Stomach smooth muscle (tissue), 2 donors: ENCODE measurements around the gene BRD3.

ENCODE experiments used
- H3K27ac ChIP-seq: one replicate; pipeline ENCODE4 v1.7.0; 2013; ENCODE audit warnings: mild to moderate bottlenecking, low read length, inconsistent platforms
- H3K27me3 ChIP-seq, 2 donors: one replicate each; pipeline ENCODE4 v1.7.0; 2013; ENCODE audit warnings: low read length in 2 of 2; ENCODE audit not compliant: insufficient read depth in 2 of 2, control insufficient read depth in 1 of 2
- H3K36me3 ChIP-seq, 2 donors: one replicate each; pipeline ENCODE4 v1.7.0; 2013; ENCODE audit warnings: low read length in 2 of 2; ENCODE audit not compliant: control insufficient read depth in 2 of 2, insufficient read depth in 2 of 2
- H3K4me1 ChIP-seq: one replicate; pipeline ENCODE4 v1.7.0; 2013; ENCODE audit warnings: low read length; ENCODE audit not compliant: control insufficient read depth, insufficient read depth
- H3K4me3 ChIP-seq, 2 donors: one replicate each; pipeline ENCODE4 v1.7.0; 2013; ENCODE audit warnings: low read length in 2 of 2
- H3K9ac ChIP-seq, 2 donors: one replicate each; pipeline ENCODE4 v1.7.0; 2013; ENCODE audit warnings: low read length in 2 of 2, mild to moderate bottlenecking in 1 of 2
- H3K9me3 ChIP-seq, 2 donors: one replicate each; pipeline ENCODE4 v1.7.0; 2013; ENCODE audit warnings: low read length in 2 of 2; ENCODE audit not compliant: control insufficient read depth in 2 of 2
- donor health status: healthy.
- donor health status: Pancreatic carcinoma.

The BRD3 gene

GRCh38 chr9:134066526-134066912, 1.3 kb downstream of the BRD3 start:
- Histone ChIP-seq H3K27ac (peak overlapping the region; percentile 62), H3K4me1 (peaks cover 49% of the 10 kb centered on the region)

GRCh38 chr9:134065612-134066419, 2.0 kb downstream of the BRD3 start:
- Histone ChIP-seq H3K9me3 (no peaks in the 10 kb centered on the region), H3K4me1 (peaks cover 56% of the 10 kb centered on the region), H3K36me3 (no peaks in the 10 kb centered on the region), H3K9ac (peak overlapping the region; percentile 66 to 83), H3K27ac (peak overlapping the region; percentile 62), H3K4me3 (peak overlapping the region; percentile 55 to 82), H3K27me3 (no peaks in the 10 kb centered on the region)

More at GRCh38 chr9:134066526-134066912, 1.3 kb downstream of the BRD3 start:
- no peaks in the 10 kb centered on the region for H3K9me3 ChIP-seq
- H3K9ac ChIP-seq = peak overlapping the region; percentile 66 to 83
- H3K27me3 ChIP-seq = no peaks in the 10 kb centered on the region
- no peaks in the 10 kb centered on the region for H3K36me3 ChIP-seq
- H3K4me3 ChIP-seq = peak overlapping the region; percentile 55 to 82

GRCh38 chr9:134064711-134065110, 3.1 kb downstream of the BRD3 start:
- Histone ChIP-seq H3K4me3 (no peak overlapping the region), H3K4me1 (peaks cover 61% of the 10 kb centered on the region), H3K36me3 (no peaks in the 10 kb centered on the region), H3K27ac (no peak overlapping the region), H3K9me3 (no peaks in the 10 kb centered on the region), H3K27me3 (no peaks in the 10 kb centered on the region), H3K9ac (no peak overlapping the region)

- Histone ChIP-seq H3K4me1 (peaks cover 68% of the 10 kb centered on the region), H3K27ac (no peak overlapping the region), H3K9me3 (no peaks in the 10 kb centered on the region), H3K27me3 (no peaks in the 10 kb centered on the region), H3K36me3 (no peaks in the 10 kb centered on the region), H3K9ac (peak overlapping the region in 1 of 2 donors; percentile 22), H3K4me3 (no peak overlapping the region)
Observed at GRCh38 chr9:134063571-134064450, 4.0 kb downstream of the BRD3 start.

- H3K9me3 ChIP-seq = no peaks in the 10 kb centered on the region
- no peaks in the 10 kb centered on the region for H3K27me3 ChIP-seq
- H3K9ac ChIP-seq = no peak overlapping the region
- no peak overlapping the region for H3K4me3 ChIP-seq
- H3K27ac ChIP-seq = no peak overlapping the region
- H3K36me3 ChIP-seq = no peaks in the 10 kb centered on the region
- H3K4me1 ChIP-seq = peaks cover 70% of the 10 kb centered on the region
Observed at GRCh38 chr9:134063088-134063570, 4.7 kb downstream of the BRD3 start.

- no peak overlapping the region for H3K4me3 ChIP-seq
- H3K27ac ChIP-seq = no peak overlapping the region
- H3K4me1 ChIP-seq = peaks cover 76% of the 10 kb centered on the region
Observed at GRCh38 chr9:134062461-134063087, 5.3 kb downstream of the BRD3 start.

GRCh38 chr9:134061688-134062371, 6.0 kb downstream of the BRD3 start:
- H3K27ac ChIP-seq = no peak overlapping the region
- H3K27me3 ChIP-seq = no peaks in the 10 kb centered on the region
- H3K36me3 ChIP-seq = no peaks in the 10 kb centered on the region
- peaks cover 82% of the 10 kb centered on the region for H3K4me1 ChIP-seq
- H3K4me3 ChIP-seq = no peak overlapping the region
- no peak overlapping the region for H3K9ac ChIP-seq
- no peaks in the 10 kb centered on the region for H3K9me3 ChIP-seq

More at GRCh38 chr9:134062461-134063087, 5.3 kb downstream of the BRD3 start:
- Histone ChIP-seq H3K36me3 (no peaks in the 10 kb centered on the region), H3K27me3 (no peaks in the 10 kb centered on the region), H3K9me3 (no peaks in the 10 kb centered on the region), H3K9ac (peak overlapping the region in 1 of 2 donors; percentile 29)

- H3K9ac ChIP-seq = no peak overlapping the region
- no peaks in the 10 kb centered on the region for H3K9me3 ChIP-seq
- no peaks in the 10 kb centered on the region for H3K27me3 ChIP-seq
- no peak overlapping the region for H3K4me3 ChIP-seq
- H3K27ac ChIP-seq = no peak overlapping the region
- peaks cover 82% of the 10 kb centered on the region for H3K4me1 ChIP-seq
- H3K36me3 ChIP-seq = no peaks in the 10 kb centered on the region
Observed at GRCh38 chr9:134061019-134061687, 6.7 kb downstream of the BRD3 start.

- Histone ChIP-seq H3K27ac (no peak overlapping the region), H3K27me3 (no peaks in the 10 kb centered on the region), H3K9ac (no peak overlapping the region), H3K9me3 (no peaks in the 10 kb centered on the region), H3K36me3 (no peaks in the 10 kb centered on the region), H3K4me3 (no peak overlapping the region), H3K4me1 (peaks cover 82% of the 10 kb centered on the region)
Observed at GRCh38 chr9:134060546-134060945, 7.3 kb downstream of the BRD3 start.
